ENCODE data around the gene ZFP3. TPM values are rescaled to one million over a fixed set of nuclear protein-coding genes. Genes with fewer than 3 reads are reported as not detected.

The ZFP3 gene
- polyA plus RNA-seq, 2 of the 4 experiments (the other 2 are of a cell fraction), result 1.7 to 4.8 TPM

- CTCF ChIA-PET, result interaction anchor here (1.2 to 2.8 kb wide), 4 partner anchors 9 to 50 kb away, joined by 3 to 7 read pairs (median 4); no protein-coding TSS in a partner anchor
- FAIRE-seq, result peak; percentile 82
- TF ChIP-seq BHLHE40 (IDR thresholded peaks at IDR 0.05; ENCODE audit: low read depth, low read length) (no peak), MAX (IDR thresholded peaks at IDR 0.05) (peak; percentile 99), MYC (IDR thresholded peaks at IDR 0.05; ENCODE audit: borderline replicate concordance, low read length) (peak; percentile 10; the same call in 1 of the 2 replicates), RFX5 (IDR thresholded peaks at IDR 0.05) (no peak), ZNF302 (CRISPR knock-in tag; IDR thresholded peaks at IDR 0.05) (no peak), RAD21 (conservative IDR thresholded peaks at IDR 0.05 in 1 of 2, IDR thresholded peaks at IDR 0.05 in 1 of 2) (no peak), RARB (CRISPR knock-in tag; IDR thresholded peaks at IDR 0.05) (no peak), NFE2L2 (conservative IDR thresholded peaks at IDR 0.05; ENCODE audit: low read length) (no peak), ZC3H11A (IDR thresholded peaks at IDR 0.05) (no peak), JUNB (IDR thresholded peaks at IDR 0.05) (no peak), NR3C1 (IDR thresholded peaks at IDR 0.05) (no peak), SMC3 (IDR thresholded peaks at IDR 0.05) (no peak), HOXB5 (CRISPR knock-in tag; IDR thresholded peaks at IDR 0.05) (peak; percentile 68; the same call in 1 of the 2 replicates), FOSB (CRISPR knock-in tag; IDR thresholded peaks at IDR 0.05) (no peak), NPAS2 (CRISPR knock-in tag; IDR thresholded peaks at IDR 0.05; ENCODE audit: borderline replicate concordance) (no peak), EHF (CRISPR knock-in tag; IDR thresholded peaks at IDR 0.05) (no peak; the same call in 1 of the 2 replicates), FOXS1 (CRISPR knock-in tag; IDR thresholded peaks at IDR 0.05) (no peak), ZFP36 (IDR thresholded peaks at IDR 0.05; ENCODE audit: borderline replicate concordance, partially characterized antibody) (no peak), CHD2 (IDR thresholded peaks at IDR 0.05; ENCODE audit: low read length, partially characterized antibody) (no peak), HEYL (CRISPR knock-in tag; IDR thresholded peaks at IDR 0.05) (no peak), FOSL2 (IDR thresholded peaks at IDR 0.05) (no peak), FOSL2 (CRISPR knock-in tag; IDR thresholded peaks at IDR 0.05) (no peak), TP53 (CRISPR knock-in tag; IDR thresholded peaks at IDR 0.05) (peak; percentile 70; the same call in 1 of the 2 replicates), ZSCAN20 (CRISPR knock-in tag; IDR thresholded peaks at IDR 0.05) (no peak), CEBPB (IDR thresholded peaks at IDR 0.05) (no peak), TFCP2L1 (CRISPR knock-in tag; IDR thresholded peaks at IDR 0.05) (no peak), JUN (IDR thresholded peaks at IDR 0.05) (peak in 1 of 2 experiments; percentile 83; a peak in 4 of 5 replicates), ESRRA (IDR thresholded peaks at IDR 0.05; ENCODE audit: borderline replicate concordance, low read length) (no peak), POLR2A (IDR thresholded peaks at IDR 0.05; ENCODE audit: low read length) (peak; percentile 88), EP300 (IDR thresholded peaks at IDR 0.05) (0 out of 5 replicates have a peak, but pooled peaks of 1 of the 2 experiments have one; percentile 13), KDM1A (IDR thresholded peaks at IDR 0.05; ENCODE audit: low read depth) (no peak), HOXB13 (CRISPR knock-in tag; IDR thresholded peaks at IDR 0.05; ENCODE audit: low read depth) (peak; percentile 32; the same call in 1 of the 2 replicates)
- TF ChIP-seq, protein P1, sequence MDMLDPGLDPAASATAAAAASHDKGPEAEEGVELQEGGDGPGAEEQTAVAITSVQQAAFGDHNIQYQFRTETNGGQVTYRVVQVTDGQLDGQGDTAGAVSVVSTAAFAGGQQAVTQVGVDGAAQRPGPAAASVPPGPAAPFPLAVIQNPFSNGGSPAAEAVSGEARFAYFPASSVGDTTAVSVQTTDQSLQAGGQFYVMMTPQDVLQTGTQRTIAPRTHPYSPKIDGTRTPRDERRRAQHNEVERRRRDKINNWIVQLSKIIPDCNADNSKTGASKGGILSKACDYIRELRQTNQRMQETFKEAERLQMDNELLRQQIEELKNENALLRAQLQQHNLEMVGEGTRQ (IDR thresholded peaks at IDR 0.05), result peak; percentile 67
- TF ChIP-seq, protein P2, sequence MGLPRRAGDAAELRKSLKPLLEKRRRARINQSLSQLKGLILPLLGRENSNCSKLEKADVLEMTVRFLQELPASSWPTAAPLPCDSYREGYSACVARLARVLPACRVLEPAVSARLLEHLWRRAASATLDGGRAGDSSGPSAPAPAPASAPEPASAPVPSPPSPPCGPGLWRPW (IDR thresholded peaks at IDR 0.05), result no peak
- TF ChIP-seq, protein P3, sequence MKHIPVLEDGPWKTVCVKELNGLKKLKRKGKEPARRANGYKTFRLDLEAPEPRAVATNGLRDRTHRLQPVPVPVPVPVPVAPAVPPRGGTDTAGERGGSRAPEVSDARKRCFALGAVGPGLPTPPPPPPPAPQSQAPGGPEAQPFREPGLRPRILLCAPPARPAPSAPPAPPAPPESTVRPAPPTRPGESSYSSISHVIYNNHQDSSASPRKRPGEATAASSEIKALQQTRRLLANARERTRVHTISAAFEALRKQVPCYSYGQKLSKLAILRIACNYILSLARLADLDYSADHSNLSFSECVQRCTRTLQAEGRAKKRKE (CRISPR knock-in tag; IDR thresholded peaks at IDR 0.05; ENCODE audit: low read depth), result peak; percentile 59; the same call in 1 of the 2 replicates
- TF ChIP-seq, protein P4, sequence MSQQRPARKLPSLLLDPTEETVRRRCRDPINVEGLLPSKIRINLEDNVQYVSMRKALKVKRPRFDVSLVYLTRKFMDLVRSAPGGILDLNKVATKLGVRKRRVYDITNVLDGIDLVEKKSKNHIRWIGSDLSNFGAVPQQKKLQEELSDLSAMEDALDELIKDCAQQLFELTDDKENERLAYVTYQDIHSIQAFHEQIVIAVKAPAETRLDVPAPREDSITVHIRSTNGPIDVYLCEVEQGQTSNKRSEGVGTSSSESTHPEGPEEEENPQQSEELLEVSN (IDR thresholded peaks at IDR 0.05; ENCODE audit: borderline replicate concordance, low read depth), result peak; percentile 99
- TF ChIP-seq, protein P5, sequence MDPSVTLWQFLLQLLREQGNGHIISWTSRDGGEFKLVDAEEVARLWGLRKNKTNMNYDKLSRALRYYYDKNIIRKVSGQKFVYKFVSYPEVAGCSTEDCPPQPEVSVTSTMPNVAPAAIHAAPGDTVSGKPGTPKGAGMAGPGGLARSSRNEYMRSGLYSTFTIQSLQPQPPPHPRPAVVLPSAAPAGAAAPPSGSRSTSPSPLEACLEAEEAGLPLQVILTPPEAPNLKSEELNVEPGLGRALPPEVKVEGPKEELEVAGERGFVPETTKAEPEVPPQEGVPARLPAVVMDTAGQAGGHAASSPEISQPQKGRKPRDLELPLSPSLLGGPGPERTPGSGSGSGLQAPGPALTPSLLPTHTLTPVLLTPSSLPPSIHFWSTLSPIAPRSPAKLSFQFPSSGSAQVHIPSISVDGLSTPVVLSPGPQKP (IDR thresholded peaks at IDR 0.05; ENCODE audit: low read depth, low read length), result no peak
- TF ChIP-seq, protein P6, sequence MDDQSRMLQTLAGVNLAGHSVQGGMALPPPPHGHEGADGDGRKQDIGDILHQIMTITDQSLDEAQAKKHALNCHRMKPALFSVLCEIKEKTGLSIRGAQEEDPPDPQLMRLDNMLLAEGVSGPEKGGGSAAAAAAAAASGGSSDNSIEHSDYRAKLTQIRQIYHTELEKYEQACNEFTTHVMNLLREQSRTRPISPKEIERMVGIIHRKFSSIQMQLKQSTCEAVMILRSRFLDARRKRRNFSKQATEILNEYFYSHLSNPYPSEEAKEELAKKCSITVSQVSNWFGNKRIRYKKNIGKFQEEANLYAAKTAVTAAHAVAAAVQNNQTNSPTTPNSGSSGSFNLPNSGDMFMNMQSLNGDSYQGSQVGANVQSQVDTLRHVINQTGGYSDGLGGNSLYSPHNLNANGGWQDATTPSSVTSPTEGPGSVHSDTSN (IDR thresholded peaks at IDR 0.05), result no peak
Measured at GRCh38 chr17:5111402-5112204, 33.3 kb downstream of the ZFP3 start, which contains the start of gene ZNF232. Gene ZNF232, minus strand, starts transcription at chr17:5111878. Its CDS starts 56 bp downstream, at chr17:5111822.

More at GRCh38 chr17:5111402-5112204, 33.3 kb downstream of the ZFP3 start, which contains the start of gene ZNF232:
- H3K4me2 ChIP-seq, result peak within 1 kb of the TSS; percentile 80
- POLR2A ChIA-PET, result interaction anchor here (0.6 to 1.1 kb wide), 3 partner anchors 52 to 176 kb away, joined by 3 to 8 read pairs (median 4); partner anchors contain the start of gene ZNF594
- H3K9me3 ChIP-seq, result peaks cover 80% of the 10 kb centered on the region
- ATAC-seq, result peak; percentile 96 to 97
- WGBS (ENCODE audit: missing lambda C conversion rate), result 12% methylated on average over 37 of the region's 69 CpGs
- peak; percentile 95 to 97 for DNase-seq (ENCODE audit: low read depth in 1 of 2, low spot score in 1 of 2)
- H3K4me3 ChIP-seq, result peak within 1 kb of the TSS; percentile 53
- H3K4me1 ChIP-seq, result no peaks in the 10 kb centered on the region
- peak within 1 kb of the TSS; percentile 75 to 90 for H3K27ac ChIP-seq
